Stimulated activated CD8-positive, alpha-beta memory T cell treated with anti-CD3 and anti-CD28 coated beads, Interleukin-15, amount 100 ng/mL, for 4 hours (primary cell): ENCODE measurements around the gene ZNF638.

ENCODE experiments used
- DNase-seq, 2 donors: peaks; one replicate each; pipeline ENCODE4 v3.0.0-alpha.2; 2020; ENCODE audit warnings: low read depth in 2 of 2

The ZNF638 gene

DNA sequence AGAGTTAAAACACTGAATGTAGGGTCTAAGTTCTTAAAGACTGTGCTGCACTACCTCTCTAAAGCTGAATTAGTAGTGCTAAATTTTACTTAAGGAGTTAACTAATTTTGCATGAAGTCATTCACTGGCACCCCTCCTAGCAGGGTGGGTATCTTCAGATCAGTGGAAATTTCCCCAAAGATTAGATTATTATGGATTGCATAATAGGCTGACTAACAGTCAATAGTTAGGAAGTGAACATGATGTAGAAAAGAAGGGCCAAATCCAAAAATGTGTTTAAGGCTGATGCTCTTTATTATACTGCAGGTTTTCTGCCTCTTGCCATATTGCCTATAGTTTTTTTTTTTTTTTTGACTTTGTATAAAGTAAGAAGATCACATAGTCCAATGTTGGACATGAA lies 5.2 kb downstream of the ZNF638 start:
- no peak for DNase-seq

DNA sequence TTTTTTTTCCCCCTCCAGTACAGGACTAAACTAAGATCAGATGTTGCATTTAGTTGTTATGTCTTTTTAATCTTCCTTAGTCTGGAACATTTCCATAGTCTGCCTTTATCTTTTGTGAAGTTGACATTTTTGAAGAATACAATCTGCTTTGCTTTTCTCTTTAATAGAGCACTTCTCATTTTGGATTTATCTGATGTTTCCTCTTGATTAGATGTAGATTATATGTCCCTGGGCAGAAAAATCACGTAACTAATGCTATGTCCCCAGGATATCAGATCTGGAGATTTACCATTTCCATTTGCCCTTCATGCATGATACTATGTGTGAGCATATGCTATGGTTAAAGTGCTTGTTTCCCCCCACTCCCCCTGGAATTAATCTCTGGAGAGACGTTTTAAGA lies 6.2 kb downstream of the ZNF638 start:
- DNase-seq = no peak

DNA sequence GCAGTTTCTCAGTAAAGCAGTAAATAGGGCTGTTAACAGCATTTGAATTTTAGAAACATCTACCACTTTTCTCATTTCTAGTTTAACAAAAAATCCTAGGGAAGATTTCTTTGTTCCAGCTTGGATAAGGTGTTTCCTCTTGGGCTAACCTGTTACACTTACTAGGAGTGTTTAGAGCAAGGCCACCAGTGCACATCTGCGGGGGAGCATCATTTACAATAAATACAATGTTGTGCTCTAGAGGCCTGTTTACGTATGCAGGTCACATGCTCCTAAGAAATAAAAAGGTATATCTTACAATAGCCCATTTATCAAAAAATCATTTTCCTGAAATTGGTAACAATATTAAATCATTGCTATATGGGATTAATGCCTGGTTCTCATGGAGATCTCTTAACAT lies 8.1 kb downstream of the ZNF638 start:
- DNase-seq = no peak

GRCh38 chr2:71340176-71340575 lies 8.6 kb downstream of the ZNF638 start:
- no peak for DNase-seq

GRCh38 chr2:71341645-71342044 lies 10.1 kb downstream of the ZNF638 start:
- DNase-seq = no peak

DNA sequence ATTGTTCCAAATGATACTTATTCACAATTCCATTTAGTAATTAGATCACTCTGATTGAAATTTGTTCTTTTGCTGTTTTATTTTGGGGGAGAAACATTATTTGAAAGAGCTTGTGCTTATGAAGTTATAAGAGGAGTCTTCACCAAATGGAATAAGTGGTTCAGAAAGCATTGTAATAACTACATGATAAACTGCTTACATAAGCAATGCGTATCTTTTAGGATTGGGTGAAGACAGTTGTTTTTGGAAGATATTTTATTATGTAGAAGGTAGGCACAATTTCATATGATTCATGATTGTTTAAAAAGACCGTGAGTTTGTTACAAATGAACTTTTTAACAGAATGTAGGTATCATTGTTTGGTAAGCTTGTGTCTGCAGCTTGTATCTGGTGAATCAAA lies 14.5 kb downstream of the ZNF638 start:
- no peak for DNase-seq

GRCh38 chr2:71347517-71347916 lies 15.9 kb downstream of the ZNF638 start:
- DNase-seq = no peak

DNA sequence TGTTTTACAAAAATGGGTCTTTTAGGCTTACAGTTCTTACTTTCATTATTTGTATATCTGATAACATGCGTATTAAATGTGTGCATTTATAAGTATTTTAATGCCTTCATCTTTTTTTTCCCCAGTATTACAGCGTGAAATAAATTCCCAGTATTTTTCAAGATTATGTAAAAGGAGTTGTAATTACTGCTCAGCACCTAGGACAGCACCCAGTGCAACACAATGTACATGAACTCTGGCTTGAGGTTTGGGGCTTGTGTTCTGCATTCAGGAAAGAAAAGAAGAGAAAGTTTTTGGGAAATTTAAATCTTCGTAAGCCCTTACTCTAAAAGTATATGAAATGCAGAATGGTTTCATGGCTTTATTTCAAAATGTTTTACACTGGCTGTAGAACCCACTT lies 16.7 kb downstream of the ZNF638 start:
- no peak for DNase-seq

DNA sequence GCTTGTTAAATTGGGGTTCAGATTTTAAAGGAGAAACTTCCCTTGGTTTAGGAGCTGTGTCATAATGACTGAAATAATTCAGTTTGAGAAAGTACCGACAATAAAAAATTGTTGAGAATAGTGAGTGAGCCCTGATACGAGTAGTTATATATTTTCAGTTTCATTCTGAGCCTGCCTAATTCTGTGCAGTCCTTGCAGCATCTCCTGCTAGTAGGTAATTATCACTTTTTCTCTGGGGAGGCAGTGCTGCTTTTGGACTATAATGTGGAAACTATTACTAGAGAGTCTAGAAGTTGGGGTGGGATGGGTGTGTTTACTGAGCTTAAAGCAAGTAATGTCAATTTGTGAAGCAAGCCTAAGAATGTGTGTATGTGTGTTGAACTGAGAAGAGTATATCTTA lies 21.7 kb downstream of the ZNF638 start:
- DNase-seq = no peak

- no peak for DNase-seq
Observed at GRCh38 chr2:71358931-71359671, 27.5 kb downstream of the ZNF638 start.

- DNase-seq = no peak
Observed at GRCh38 chr2:71360434-71360975, 28.9 kb downstream of the ZNF638 start.

- DNase-seq = no peak
Observed at GRCh38 chr2:71361631-71362030, 30.0 kb downstream of the ZNF638 start.

DNA sequence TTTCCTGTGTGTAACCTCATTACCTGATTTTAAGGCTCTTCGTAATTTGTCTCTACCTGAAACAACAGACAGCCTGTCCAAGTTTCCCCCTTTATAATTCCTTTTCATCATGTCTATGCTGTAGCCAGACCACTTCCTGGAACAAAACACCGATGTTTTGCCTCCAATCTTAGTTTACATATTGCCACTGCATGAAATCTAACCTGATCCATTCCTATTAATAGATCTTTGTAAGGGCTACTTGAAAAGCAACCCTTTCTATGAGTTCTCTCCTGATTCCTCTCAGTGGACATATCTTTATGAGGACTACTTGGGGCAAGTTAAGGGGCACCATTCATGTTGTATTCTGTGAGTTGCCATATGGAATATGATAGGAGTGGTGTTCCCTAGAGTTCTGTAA lies 30.9 kb downstream of the ZNF638 start:
- no peak for DNase-seq

DNA sequence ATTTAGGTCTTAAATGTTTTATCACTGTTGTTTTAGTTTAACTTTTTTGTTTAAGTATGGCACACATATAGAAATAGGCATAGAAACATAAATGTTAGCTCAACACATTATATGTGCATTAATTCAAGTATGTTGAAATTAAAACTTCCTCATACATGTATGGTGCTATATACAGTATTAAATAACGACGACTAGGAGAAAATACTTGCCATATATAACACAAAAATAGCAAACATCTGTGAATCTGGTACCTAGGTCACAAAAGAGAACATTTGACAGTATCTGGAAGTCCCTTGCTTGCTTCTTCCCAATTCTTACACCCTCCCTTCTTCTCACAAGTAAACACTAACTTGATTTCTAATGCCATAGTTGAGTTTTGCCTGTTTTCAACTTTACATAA lies 38.4 kb downstream of the ZNF638 start:
- DNase-seq = no peak

DNA sequence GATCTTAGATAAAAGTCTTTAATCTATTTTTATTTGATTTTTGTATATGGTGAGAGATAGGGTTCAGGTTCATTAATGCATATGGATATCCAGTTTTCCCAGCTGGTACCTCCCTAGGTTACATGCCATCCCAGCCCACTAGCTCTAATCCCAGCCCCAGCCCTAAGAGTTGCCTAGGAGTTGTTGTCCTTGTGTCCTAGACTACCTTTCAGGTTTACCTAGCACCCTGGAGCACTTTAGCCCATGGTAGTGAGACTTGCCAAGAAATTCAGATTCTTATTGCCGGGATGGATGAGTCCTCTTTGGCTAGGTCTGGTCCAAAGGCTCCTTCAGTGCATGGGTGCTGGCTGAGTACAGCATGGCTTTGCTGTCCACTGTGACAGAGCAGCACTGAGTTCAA lies 40.5 kb downstream of the ZNF638 start:
- no peak for DNase-seq

- DNase-seq = no peak
Observed at GRCh38 chr2:71379086-71379485, 47.5 kb downstream of the ZNF638 start.

DNA sequence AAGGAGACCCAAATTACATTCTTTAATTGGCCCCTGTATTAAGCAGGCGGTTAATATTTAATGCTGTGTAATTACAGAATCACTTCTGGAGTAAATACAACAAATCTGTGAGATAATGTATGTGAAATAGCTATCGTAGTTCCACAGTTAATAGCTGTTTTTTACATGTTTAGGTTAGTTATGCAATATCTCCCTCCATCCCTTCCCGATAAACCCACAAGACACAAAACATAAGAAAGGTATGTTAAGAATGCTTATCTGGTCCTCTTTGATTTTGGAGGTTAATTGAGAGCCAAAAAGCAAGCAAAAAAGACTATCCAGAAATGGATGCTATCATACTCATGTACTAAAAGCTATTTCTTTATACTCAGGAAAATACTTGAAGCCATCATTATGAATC lies 49.1 kb downstream of the ZNF638 start:
- no peak for DNase-seq

DNA sequence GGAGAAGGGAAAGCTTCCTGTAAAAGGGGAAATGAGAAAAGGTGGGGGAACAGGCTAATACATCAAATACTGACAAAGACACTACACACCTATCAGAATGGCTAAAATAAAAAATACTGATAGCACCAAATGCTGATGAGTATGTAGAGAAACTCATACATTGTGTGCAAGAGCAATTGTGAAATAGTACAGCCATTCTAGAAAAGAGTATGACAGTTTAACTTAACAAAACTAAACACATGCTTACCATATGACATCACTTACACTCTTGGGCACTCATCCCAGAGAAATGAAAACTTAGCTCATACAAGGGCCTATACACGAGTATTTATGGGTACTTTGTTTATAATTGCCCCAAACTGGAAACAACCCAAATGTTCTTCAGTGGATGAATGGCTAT lies 53.4 kb downstream of the ZNF638 start:
- DNase-seq = no peak

DNA sequence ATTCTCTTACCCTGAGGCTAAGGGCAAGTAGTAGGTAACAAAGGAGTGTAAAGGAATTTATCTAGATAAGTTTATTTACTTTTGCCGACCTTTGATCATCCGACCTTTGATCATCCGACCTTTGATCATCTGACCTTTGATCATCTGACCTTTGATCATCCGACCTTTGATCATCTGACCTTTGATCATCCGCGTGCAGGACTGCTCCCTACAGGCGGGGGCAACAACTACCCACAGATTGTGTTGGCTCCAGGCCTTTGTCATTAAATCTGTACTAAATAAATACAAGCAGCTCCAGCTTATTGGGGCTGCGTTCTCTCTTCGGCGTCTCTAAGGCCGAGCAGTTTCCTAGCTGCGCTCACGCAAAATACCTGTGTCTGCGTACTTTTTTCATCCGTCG lies 56.6 kb downstream of the ZNF638 start:
- no peak for DNase-seq

GRCh38 chr2:71389384-71390072 lies 57.9 kb downstream of the ZNF638 start:
- no peak for DNase-seq

DNA sequence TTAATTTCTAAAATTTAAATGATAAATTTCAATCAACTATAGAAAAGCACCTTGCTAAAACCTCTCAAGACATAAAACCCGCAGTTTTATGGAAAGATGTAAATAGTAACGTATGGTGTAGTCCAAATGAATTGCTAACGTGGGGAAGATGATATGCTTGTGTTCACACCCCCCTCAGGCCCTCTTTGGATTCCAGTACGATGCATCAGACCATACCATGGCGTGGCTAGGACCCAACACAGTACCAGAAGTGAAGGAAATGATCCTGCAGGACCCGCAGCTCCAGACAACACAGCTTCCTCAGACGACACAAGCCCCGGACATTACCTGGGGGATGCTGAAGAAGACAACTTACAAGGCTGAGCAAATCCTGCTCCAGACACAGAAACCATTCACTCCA lies 61.6 kb downstream of the ZNF638 start:
- no peak for DNase-seq

DNA sequence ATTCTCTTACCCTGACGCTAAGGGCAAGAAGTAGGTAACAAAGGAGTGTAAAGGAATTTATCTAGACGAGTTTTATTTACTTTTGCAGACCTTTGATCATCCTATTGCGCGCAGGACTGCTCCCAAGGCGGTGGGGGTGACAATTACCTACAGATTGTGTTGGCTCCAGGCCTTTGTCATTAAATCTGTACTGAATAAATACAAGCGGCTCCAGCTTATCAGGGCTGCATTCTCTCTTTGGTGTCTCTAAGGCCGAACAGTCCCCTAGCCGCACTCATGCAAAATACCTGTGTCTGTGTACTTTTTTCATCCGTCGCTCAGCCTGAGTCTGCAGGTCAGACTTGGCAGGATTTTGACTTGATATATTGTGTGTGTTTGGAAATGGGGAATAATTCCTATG lies 63.9 kb downstream of the ZNF638 start:
- DNase-seq = no peak

GRCh38 chr2:71402427-71402826 lies 70.8 kb downstream of the ZNF638 start:
- DNase-seq = no peak
